Measurements from ENCODE around the gene CLIP1.

Gene CLIP1

GRCh38 chr12:122354958-122355641 is 67.4 kb downstream of the CLIP1 start:
- DNase-seq: no peak

- no peak for DNase-seq
Measured at GRCh38 chr12:122352394-122352793, 70.1 kb downstream of the CLIP1 start.

GRCh38 chr12:122350141-122350848 is 72.2 kb downstream of the CLIP1 start:
- no peak for DNase-seq

GRCh38 chr12:122349078-122349477 is 73.4 kb downstream of the CLIP1 start:
- no peak for DNase-seq

- DNase-seq: no peak
Measured at GRCh38 chr12:122348505-122348904, 74.0 kb downstream of the CLIP1 start.

GRCh38 chr12:122346054-122346453 is 76.4 kb downstream of the CLIP1 start:
- DNase-seq: no peak

- DNase-seq: no peak
Measured at GRCh38 chr12:122345042-122345441, 77.4 kb downstream of the CLIP1 start.

- no peak for DNase-seq
Measured at GRCh38 chr12:122336015-122336946, 86.2 kb downstream of the CLIP1 start.

- no peak for DNase-seq
Measured at GRCh38 chr12:122333142-122334087, 89.1 kb downstream of the CLIP1 start.

- no peak for DNase-seq
Measured at GRCh38 chr12:122327494-122328385, 94.7 kb downstream of the CLIP1 start.

- no peak for DNase-seq
Measured at GRCh38 chr12:122327014-122327413, 95.5 kb downstream of the CLIP1 start.

- no peak for DNase-seq
Measured at GRCh38 chr12:122326586-122326985, 95.9 kb downstream of the CLIP1 start.

- no peak for DNase-seq
Measured at GRCh38 chr12:122323311-122324019, 99.0 kb downstream of the CLIP1 start.

- DNase-seq: no peak
Measured at GRCh38 chr12:122322501-122322900, 100.0 kb downstream of the CLIP1 start.

GRCh38 chr12:122318607-122319605 is 103.6 kb downstream of the CLIP1 start:
- DNase-seq: no peak

GRCh38 chr12:122312926-122313325 is 109.5 kb downstream of the CLIP1 start:
- no peak for DNase-seq

- no peak for DNase-seq
Measured at GRCh38 chr12:122311696-122312095, 110.8 kb downstream of the CLIP1 start.

GRCh38 chr12:122310626-122311333 is 111.7 kb downstream of the CLIP1 start:
- no peak for DNase-seq

Data from NCI-H226 (cell line).